Measurements from ENCODE around the gene TBC1D20. TPM values are rescaled to one million over a fixed set of nuclear protein-coding genes. Genes with fewer than 3 reads are reported as not detected.
"Not testable (repeated sequence)": the region's sequence is repeated elsewhere in the genome, so short reads cannot be mapped to it uniquely, and the experiment has no call there.

TBC1D20 gene
- polyA plus RNA-seq, 1 donor = 35.9 TPM

DNA sequence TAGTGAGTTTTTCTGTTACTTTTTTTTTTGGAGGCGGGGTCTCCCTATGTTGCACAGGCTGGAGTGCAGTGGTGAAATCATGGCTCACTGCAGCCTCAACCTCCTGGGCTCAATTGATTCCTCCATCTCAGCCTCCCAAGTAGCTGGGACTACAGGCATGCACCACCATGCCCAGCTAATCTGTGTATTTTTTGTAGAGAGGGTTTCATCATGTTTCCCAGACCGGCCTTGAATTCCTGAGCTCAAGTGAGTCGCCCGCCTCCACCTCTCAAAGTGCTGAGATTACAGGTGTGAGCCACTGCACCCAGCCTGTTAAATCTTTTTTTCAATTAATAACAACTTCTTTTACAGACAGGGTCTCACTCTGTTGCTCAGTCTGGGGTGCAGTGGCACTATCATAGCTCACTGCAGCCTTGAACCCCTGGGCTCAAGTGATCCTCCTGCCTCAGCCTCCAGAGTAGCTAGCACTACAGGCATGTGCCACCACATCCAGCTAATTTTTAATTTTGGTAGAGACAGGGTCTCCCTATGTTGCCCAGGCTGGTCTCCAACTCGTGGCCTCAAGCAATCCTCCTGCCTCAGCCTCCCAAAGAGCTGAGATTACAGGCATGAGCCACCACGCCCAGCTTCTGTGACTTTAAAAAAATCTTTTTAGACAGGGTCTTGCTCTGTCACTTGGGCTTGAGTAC is 14.4 kb upstream of the TBC1D20 start:
- DNase-seq = not testable (repeated sequence)

DNA sequence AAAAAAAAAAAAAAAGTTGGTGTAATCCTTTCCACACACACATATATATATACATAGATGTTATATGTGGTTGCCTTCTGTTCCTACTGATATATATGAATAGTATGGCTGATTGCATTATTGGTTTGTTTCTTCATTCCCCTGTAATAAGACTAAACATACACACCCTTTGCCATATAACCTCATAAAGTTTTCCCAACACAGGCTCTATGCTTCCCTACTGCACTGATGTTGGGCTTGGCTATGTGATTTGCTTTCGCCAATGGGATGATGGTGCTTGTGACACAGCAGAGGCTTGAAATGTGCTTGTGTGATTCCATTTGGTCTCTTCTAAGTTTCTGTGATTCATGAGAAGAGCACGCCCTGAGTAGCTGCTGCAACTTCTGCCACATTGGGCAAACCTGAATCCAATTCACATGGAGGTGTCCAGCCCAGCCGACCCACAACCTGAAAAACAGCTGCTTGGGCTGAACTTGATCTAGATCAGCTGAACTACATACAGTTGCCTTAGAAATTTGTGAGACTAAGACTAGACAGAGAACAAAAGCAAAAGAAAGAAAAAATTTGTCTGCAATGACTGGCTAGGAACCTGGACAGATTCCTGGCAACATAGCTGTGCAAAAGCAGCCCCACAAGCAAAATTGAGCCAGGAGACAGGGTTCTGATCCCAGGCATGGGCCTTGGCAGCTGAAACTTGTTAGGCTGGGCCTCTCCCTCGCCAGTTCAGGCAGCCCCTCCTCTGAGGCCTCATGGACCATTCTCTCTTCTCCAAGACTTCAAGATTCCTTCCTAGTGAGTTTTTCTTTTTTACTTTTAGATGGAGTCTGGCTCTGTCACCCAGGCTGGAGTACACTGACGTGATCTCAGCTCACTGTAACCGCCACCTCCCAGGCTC is 13.4 kb upstream of the TBC1D20 start:
- no peak for DNase-seq

DNA sequence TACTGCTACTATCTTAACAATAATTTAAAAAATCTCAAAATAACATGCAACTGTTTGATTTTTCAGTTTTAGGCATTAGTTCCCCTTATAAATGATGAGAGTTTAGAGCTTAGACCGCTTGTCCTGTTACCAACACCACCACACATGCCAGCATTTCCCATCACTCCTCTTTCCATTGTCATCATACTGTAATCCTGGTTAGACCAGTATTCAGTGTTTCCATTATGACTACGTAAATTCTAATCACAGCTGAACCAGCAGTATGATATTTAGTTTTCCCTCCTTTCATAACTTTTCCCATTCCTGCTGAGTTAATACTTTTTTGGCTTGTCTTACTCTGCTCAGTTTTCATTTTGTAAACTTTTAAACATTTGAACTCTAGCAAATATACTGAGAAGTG is 12.2 kb upstream of the TBC1D20 start:
- no peak for DNase-seq

GRCh38 chr20:472889-473292 is 10.6 kb upstream of the TBC1D20 start:
- DNase-seq = no peak

DNA sequence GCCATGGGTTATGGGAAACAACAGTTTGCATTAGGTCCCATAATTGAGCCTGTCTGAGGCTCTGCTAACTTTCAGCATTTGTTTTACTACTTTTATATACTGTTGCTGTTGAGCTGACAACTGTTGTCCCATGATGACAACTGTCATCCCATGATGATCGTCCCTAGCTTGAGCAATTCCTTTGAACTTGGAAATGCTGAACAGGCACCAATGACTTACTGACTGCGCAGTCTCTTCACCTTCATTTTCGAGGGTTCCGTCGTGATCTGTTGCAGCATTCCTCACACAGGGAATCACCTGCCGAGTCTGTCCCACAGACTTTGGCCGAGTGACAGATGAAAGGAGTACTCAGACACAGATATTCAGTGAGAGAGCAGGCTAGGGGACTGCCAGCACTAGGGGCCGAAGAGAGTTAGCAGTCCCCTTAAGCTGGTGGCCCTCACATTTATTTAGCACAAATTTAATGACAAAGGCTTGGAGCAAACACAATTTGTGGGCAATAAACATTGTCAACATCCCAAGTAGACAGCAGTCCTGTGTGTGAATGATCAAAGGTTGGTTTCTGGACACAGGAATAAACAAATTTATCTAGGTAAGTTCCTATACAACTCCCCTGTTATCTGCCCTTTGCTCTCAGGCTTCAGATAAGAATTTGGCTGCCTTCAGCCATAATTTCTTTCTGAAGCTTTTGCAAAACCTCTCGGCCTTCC is 10.0 kb upstream of the TBC1D20 start:
- no peak for DNase-seq

GRCh38 chr20:469746-470490 is 7.6 kb upstream of the TBC1D20 start:
- no peak for DNase-seq

DNA sequence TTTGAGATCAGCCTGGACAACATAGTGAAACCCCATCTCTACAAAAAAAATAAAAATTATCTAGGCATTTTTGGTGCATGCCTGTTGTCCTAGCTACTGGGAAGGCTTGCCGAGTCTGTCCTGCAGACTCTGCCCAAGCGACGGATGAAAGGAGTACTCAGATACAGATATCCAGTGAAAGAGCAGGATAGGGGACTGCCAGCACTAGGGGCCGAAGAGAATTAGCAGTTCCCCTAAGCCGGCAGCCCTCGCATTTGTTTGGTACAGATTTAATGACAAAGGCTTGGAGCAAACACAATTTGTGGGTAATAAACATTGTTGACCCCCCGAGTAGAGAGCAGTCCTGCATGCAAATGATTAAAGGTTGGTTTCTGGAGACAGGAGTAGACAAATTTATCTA is 5.4 kb upstream of the TBC1D20 start:
- no peak for DNase-seq

- DNase-seq = no peak
Measured at GRCh38 chr20:461254-462198, 807 bp downstream of the TBC1D20 start.

- no peak for DNase-seq
Measured at GRCh38 chr20:460707-461106, 1.6 kb downstream of the TBC1D20 start.

- DNase-seq = no peak
Measured at GRCh38 chr20:460180-460579, 2.2 kb downstream of the TBC1D20 start.

DNA sequence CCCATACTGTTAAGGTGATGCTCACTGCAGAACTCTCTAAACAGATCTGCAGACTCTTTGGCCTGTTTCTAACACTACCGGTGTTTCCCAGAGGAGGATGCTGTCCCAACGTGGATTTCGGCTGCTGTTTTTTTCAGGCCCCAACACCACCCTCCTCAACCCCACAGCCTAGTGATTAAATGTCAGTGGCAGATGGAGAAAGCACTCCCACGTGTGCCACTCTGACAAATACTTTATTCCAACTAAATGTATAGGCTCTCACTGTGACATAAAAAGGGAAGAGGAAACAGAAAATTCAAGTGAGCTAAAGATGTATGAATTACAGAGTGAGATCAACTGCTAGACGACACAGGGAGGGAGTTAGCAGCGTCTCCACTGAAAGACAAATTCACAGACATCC is 3.6 kb downstream of the TBC1D20 start:
- DNase-seq = no peak

GRCh38 chr20:454951-455350 is 7.4 kb downstream of the TBC1D20 start:
- DNase-seq = no peak

- DNase-seq = not testable (repeated sequence)
Measured at GRCh38 chr20:452021-452420, 10.3 kb downstream of the TBC1D20 start.

- no peak for DNase-seq
Measured at GRCh38 chr20:445514-446336, 16.6 kb downstream of the TBC1D20 start.

- DNase-seq = no peak
Measured at GRCh38 chr20:444862-445426, 17.4 kb downstream of the TBC1D20 start.

DNA sequence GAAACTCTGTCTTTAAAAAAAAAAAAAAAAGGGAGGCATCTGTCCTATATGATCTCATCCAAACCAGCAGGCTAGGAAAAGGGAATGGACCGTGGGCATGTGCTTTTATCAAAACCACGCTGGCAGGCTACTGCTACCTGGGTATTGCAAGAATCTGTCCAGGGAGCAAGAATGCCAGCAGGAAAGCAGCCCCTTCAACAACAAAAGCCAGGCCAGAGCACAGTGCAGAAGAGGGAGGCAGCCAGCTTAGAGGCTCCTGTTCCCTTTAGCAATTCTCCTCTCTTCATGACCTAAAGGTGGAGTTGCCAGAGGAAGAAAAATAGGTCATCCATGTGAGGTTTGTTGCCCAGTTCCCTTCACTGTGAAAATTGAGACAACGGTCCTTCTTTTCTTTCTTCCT is 18.2 kb downstream of the TBC1D20 start:
- DNase-seq = no peak

DNA sequence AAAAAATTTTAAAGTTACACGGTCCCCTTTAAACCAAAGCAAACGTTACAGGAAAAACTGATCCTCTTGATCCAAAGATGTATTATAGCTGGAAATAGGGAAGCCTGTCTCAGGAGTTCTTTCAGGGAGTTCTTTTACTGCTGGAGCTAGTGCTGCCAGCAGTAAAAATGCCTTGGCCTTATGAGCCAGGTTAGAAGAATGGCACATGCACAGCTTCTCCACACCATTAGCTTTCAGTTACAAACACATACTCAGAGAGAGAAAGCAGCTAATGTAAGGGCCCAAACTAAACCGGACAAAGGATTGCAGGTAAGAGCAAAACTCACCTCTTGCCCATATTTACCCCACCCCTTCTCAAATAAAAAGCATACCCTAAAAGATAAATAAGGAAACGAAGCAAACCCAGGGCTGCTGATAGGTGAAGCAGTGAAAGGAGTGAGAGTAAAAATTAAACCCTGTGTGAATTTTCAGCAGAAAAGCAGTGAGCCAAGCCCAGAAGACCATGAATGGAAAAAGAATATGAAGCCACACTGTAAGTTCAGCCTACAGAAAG is 19.0 kb downstream of the TBC1D20 start:
- DNase-seq = no peak

- no peak for DNase-seq
Measured at GRCh38 chr20:440636-441035, 21.7 kb downstream of the TBC1D20 start.

- no peak for DNase-seq
Measured at GRCh38 chr20:440148-440547, 22.2 kb downstream of the TBC1D20 start.
